GM19351 (cell line): ENCODE measurements around the gene LAMB2.

Experiments
- ATAC-seq: cut with Tn5 transposase; IDR thresholded peaks from one replicate; pipeline ENCODE4 v1.9.1; 2021; ENCODE audit warnings: mild to moderate bottlenecking, moderate library complexity; ENCODE audit not compliant: unreplicated experiment

Gene LAMB2

DNA sequence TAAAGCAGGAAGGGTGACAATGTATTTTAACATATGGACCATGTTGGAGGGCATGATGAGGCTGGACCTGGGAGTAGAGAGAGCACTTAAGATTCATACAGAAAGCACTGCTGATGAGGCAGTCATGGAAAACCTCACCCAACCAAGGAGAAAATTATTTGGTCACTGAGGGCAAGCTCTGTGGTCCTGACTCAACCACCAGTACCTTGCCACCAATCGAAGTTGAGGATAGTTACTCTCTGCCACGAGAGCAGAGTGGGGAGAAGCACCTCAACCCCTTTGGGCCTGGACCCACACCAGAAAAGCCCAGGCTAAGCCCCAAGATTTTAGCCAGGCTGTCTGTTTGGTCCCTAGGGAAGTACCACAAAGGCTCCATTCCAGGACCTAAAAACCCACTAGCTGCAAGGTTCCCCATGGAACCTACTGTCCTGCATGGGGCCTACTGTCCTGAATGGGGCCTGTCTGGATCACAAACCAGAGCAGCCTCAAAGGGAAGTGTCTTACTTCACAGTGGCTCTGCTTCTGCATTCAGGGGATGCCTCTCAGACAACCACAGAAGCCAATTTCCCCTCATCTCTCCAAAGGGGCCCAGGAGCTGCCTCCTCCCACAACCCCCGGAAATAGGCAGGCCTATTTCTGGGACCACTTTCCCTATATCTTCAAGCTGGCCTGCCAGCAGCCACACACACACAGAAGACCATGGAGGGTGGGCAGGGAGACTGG is 29.1 kb upstream of the LAMB2 start:
- ATAC-seq, result no peak

DNA sequence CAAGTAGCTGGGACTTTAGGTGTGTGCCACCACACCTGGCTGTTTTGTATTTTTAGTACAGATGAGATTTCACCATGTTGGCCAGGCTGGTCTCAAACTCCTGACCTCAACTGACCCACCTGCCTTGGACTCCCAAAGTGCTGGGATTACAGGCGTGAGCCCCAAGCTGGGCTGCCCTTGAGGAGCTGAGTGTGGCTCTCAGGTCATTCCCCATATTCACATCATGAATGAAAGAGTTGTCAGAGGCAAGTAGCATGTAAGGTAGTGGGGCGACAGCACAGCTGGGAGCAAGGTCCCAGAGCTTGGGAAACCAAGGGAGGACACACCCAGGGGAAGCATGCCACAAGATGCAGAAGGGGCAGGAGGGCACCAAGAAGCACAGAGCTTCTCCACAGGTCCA is 28.3 kb upstream of the LAMB2 start:
- no peak for ATAC-seq

DNA sequence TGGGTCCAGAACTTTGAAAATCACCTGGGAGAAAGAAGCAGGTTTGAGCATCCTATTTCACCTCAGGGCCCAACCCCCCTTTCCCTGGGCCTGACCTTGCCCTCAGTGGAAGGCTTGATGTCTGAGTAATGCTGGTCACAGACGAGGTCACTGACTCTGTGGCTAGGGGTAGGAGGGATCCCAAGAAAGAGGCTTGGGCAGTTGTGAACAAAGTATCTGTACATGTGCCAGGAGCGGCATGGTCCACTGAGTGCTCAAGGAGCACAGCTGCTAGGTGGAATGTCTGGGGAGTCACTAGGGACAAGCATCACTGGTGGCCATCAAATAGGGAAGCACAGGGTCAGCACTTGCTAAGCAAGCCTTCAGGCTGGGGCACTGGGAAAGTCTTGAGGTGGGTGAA is 25.9 kb upstream of the LAMB2 start:
- ATAC-seq, result no peak

DNA sequence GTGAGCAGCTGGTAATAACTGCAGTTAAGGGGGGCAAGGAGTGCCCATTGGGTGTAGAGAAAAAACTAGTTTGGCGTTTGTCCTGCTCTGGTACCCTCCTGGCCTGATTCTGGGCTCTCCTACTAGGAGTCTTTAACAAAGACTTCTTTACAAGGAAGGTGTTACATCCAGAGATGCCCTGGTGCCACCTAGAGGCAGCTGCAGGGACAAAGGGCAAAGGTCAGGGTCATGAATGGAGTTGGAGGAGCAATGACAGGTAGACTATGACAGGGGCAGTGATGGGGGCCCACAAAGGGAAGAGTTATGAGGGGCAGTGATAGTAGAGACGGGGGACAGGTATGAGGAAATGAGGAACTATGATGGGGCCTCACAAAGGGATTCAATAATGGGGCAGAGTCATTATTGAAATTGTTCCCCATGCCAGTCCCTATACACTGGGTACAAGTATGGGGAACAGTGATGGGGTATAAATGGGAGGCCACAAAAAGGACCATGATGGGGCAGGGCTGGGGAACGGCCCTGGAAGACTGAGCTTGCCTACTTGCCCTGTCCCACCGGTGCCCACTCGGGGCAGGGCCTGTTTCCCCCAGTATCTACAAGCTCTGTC is 25.4 kb upstream of the LAMB2 start:
- ATAC-seq, result no peak

DNA sequence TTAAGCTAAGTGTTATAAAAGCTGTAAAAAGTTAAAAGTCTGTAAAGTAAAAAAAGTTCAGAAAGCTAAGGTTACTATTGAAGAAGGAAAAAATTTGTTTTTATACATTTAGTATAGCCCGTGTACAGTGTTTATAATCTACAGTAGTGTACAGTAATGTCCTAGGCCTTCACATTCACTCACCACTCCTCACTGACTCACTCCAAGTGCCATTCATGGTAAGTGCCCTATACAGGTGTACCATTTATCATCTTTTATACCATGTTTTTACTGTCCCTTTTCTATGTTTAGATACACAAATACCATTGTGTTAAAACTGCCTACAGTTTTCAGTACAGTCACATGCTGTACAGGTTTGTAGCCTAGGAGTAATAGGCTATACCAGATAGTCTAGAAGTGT is 24.4 kb upstream of the LAMB2 start:
- ATAC-seq, result no peak

DNA sequence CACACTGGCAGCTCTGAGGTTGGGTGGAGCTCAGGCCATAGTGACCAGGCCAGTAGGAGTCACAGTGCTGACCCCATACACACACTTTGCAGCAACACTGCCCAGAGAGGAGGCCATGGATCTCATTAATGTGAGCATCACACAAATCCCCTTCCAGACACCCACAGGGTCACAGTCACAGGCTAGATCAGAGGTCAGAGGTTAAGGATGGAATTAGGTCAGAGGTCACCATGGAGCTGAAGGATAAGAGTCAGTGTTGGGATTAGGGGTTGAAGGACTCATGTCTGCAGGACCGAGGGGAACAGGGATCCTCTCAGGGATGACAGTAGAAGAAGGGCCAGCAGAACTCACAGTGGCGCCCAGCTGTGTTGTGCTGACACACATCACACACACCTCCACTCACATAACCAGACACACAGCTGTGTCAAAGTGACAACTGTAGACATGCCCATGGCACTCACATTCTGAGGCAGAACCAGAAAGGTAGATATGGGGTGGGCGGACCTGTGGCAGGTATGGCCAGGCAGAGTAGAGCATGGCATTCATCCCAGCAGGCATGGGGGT is 20.6 kb upstream of the LAMB2 start:
- no peak for ATAC-seq

DNA sequence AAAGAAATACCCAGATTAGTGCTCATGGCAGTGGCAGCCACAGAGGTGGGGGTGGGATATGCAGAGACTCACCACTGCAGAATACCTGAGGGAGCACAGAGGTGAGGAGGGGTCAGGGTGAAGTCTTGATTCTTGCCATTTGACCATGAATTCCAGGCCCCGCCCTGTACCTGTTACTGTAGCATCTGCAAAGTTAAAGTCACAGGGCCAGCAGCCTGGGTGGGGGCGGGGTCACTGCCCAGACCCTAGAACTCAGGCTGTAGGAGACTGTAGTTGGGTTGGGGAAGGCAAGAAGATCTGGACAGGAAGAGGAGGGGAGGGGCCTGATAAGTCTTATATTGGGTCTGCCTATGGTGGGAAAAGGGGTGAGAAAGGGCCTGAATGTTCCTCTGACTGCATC is 18.8 kb upstream of the LAMB2 start:
- no peak for ATAC-seq

DNA sequence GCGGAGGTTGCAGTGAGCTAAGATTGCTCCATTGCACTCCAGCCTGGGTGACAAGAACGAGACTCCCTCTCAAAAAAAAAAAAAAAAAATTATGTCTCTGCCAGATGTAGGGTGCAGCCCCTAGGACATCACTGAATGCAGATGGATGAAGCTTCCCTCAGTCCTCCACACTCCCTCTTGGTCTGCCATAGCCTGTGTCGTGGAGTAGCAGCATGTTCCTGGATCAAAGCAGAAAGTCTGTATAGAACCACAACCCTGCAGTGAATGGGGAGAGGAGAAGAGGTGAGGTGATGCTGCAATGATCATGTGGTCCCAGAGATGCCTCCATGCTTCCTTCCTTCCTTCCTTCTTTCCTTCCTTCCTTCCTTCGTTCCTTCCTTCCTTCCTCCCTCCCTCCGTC is 15.3 kb upstream of the LAMB2 start:
- ATAC-seq, result no peak

DNA sequence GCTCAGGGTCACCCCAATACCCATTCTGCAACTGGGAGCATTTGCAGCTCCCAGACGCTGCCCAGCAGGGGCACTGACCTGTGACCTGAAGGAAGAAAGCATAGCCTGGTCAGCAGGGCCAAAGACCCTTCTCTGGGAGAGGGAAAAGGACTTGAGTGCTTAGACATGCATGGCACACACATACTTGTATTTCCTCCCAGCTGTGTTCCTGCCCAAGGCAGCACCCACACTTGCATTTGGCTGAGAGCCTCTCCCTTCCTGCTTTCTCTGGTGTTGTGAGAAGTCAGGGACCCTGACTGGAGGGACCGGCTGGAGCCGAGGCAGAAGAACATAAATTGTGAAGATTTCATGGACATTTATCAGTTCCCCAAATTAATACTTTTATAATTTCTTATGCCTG is 7.2 kb upstream of the LAMB2 start:
- no peak for ATAC-seq

DNA sequence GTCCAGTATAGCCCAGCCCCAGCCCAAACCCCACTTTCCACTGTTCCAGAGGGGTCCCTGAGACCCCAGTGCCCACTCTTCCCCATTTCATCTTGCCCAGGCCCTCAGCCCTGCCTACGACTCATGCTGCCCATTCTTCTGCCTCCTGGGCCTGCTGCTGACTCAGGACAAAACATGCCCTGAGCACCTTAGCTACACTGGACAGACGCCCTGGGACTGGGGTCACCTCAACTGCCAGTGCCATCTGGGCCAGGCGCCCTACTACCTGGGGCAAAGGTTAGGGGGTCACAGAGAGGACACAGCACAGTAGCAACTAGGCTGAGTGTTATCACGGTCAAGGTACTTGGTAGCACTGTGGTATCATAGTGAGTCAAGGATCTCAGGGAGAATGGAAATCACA is 2.6 kb upstream of the LAMB2 start:
- no peak for ATAC-seq

DNA sequence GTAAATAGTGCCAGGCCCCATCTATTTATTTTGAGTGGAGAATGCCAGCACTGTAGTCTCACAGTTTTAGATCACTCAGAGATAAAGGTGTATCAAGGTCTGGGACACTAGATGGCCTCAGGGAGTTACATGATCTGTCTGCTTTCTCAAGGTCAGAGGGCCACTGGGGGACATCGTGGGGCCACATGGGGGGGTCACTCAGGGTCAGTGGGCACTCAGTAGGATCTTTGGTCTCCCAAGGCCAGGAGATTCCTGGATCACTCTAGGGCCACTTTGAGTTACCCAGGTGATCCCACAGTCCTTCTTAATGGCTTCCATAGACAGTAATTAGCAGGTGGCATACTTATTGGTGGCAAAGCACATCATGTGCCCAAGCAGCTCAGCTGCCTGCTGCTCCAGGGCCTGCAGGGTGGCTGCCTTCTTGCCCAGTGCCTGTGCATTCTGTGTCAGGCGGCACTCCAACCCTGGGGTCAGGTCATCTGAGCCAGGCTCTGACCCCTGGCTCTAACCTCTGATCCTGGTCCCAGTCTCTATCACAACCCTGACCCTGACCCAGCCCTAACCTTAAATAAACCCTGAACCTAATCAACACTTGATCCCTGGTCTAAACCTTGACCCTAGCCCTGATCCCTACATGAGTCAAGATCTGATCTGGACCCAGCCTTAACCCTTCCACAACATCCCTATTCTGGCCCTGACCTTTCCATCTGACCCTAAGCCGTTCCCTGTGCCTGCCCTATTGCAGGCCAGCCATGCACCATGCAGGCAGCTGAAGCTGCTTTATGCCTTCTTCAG is 1.8 kb upstream of the LAMB2 start:
- ATAC-seq, result no peak

DNA sequence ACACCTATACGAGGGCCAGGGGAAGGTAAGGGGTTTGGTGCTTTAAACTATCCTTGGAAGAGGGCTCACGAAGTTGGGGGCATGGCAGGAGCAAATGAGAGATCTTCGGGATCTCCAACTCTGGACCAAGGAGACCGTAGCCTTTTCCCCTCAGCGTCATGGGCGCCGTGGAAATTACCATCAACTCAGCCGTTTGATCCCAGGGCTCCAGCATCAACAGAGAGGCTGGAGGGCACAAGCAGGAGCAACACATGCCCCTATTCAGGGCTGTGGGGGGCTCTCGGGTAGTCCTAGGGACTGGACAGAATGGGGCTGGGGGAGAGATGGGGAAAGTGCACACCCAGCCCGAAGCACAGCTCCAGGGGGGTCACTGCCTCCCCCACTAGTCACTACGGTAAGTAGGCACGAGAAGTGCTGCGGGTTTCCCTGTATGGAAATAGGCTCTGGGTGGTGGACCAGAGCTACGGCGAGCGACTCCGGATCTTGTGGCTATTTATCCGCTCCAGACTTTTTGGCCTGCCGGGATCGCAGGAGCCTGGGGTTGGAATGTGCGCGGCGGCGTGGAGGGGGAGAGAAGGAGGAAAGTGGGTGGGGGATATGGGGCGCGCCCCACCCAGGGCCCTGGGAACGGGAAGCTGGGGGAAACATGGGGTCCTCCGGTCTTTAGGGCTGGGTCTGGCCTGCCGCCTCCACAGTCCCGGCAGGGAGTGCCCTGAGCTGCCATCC is 539 bp upstream of the LAMB2 start:
- no peak for ATAC-seq

DNA sequence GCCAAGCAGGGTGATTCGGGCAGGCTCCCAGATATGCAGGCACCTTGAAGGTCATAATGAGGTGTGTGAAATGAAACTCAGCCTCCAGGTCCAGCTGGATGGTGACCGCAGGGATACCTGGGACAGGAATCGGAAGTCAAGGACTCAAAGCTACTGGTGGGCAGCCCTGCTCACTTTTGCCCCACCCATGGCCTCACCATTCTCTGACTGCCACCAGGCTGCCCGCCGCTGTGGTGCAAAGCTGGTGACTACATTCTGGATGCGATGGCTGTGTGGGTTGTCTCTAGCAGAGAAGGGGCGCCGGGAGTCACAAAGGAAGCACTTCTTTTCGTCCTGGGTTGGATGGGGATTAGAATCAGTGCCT is 795 bp downstream of the LAMB2 start:
- ATAC-seq, result no peak

DNA sequence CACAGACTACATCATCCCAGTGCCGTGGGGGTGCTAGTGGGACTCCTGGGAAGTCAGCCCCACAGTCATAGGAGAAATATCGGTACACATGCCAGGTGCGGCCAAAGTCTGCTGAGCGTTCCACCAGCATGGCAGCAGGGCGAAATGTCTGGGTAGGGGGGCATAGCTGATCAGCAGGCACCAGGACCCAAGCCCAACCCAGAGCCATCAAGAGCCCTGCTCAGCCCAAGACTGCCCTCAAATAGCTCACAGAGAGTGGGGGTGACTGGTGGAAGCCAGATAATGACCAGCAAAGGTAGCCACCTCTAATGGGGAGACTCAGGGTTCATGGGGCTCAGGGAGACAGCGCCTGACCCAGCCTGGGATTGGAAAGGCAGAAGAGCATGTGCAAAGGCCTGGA is 1.3 kb downstream of the LAMB2 start:
- no peak for ATAC-seq

DNA sequence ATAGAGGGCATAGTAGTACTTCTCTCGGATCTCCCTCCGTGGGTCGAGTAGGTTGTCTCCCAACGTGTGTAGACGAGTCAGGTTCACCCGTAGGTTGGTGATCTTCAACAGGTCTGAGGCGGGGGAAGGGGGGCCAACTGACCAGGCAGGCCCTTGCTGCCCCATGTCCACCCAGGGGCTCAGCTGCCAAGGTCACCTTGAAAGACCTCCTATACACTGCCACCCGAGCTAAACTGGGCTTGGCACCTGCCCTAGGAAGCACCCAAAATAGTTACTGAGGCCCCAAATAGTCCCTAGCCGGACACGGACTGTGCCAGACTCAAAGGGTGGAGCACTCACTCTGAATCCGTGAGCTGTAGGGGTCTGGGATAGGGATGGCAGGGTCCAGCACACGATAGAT is 1.8 kb downstream of the LAMB2 start:
- ATAC-seq, result no peak

DNA sequence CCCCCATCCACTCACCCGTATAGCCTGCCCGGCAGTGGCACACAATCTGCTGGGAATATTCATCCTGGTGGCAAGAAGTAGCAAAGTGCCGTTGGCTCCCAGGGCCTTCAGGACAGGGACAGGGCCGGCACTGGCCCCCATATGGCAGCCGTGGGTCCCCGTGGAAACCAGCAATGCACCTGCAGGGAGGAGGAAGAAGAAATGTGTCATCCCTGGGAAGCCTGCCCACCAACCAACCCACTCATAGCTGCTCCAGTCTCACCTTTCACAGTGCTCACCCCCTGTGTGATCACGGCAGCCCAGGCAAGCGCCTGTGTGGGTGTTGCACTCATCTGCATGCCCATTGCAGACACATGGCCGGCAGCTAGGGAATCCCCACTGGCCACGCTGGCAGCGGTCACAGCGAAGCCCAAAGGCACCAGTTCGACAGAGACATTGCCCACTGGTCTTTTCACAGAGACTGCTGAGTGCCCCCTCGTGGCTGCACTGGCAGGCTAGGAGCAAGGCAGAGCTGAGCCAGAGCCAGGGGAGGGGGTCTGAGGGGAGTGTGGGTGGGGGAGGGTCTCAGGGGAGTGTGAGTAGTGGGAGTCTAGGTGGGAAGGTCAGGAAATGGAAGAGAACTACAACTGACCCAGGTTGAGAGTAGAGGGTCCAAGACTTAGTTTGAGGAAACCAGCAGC is 7.7 kb downstream of the LAMB2 start:
- no peak for ATAC-seq

DNA sequence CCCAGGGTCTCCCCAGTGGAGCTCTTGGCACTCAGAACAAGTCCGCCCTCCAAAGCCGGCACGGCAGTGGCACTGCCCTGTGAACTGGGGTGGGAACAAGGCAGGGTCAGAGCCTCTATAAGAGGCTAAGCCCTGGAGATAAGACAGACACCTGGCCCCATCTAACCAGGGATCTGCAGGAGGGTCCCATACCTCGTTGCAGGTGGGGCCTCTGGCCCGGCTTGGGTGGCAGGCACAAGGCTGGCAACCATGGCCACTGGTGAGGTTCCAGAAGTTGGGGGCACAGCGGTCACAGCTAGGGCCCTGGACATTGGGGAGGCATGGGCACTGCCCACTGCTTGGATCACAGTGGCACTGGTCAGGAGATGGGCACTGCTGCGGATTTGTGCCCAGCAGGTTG is 8.6 kb downstream of the LAMB2 start:
- ATAC-seq, result no peak

DNA sequence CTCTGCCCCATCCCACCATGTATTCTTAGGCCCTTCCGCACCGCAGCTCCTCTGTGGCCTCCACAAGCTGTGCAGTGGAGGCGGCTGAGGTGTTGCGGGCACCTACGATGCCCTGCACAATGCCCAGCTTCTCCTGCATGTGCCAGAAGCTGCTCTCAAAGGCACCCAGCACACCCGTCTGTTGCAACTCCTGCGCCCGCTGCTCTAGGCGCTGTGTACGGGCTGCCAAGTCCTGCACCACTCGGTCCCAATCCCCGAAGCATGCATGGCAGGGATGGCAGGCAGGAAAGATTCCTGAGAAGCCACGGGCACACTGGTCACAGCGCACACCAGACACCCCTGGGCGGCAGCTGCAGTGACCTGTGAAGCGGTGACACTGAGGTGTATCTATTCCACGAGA is 9.2 kb downstream of the LAMB2 start:
- no peak for ATAC-seq

DNA sequence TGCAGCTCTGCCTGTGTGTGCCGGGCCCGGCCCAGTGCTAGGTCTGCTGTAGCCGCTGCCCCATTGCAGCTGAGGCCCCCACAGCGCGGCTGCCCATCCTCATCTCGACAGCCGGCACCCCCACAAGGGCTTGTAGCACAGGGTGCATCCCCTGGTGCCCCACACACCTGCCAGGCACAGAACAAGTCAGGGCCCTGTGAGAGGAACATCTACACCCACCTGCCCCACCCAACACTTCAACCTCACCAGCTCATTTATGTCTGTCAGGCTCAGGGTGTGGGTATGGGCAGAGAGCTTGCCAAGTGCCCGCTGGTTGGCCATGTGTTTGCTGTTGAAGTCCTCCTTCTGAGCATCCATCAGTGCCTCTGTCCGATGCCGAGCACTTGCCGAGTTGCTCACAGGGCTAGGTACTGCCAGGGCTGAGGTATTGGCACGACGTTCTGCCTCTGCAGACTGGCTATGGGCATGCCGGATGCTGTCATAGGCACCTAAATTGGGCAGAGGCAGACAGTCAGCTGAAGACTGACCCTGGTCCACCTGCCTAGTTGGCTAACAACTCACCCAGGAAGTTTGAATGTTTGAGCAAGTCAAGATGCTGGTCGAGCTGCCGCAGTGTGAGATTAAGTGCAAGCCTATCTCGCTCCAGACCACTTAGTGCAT is 9.8 kb downstream of the LAMB2 start:
- no peak for ATAC-seq

DNA sequence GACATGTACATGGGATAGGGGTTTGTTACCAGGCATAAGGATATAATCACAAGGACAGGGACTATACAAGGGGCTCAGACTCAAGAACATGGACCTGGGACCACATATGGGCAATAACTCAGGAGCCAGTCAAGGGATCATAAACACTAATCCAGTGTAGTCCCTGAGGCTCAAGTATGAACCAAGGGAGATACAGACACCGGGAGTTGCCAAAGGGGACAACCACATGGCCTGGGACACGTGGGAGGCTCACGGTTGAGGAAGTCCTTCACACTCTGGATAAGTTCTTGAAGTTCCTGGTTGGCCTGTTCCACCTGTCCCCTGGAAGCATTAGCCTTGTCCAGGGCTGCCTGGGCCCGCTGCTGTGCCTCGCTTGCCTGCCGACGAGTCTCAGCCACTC is 10.4 kb downstream of the LAMB2 start:
- no peak for ATAC-seq
